Activated T-helper 1 cell treated with anti-CD3 and anti-CD28 coated beads, Interleukin-12 subunit alpha, Interleukin-12 subunit beta, Interleukin-2, Interleukin-4 antibody, amounts not matched to agents 30 ng/mL and 10 ng/mL and 1 ng/mL, durations not matched to agents 14 hours and 24 hours and 36 hours (primary cell): ENCODE results near the gene MYOD1. TPM values are rescaled to one million over a fixed set of nuclear protein-coding genes. Genes with fewer than 3 reads are reported as not detected.

Experiments
- DNase-seq: peaks from one replicate; pipeline ENCODE4 v3.0.0; 2021; ENCODE audit warnings: low spot score
- H3K27ac Mint-ChIP-seq: one replicate; pipeline ENCODE4 v1.8.0; 2021; ENCODE audit warnings: mild to moderate bottlenecking, mixed read lengths
- H3K27me3 Mint-ChIP-seq: one replicate; pipeline ENCODE4 v1.8.0; 2022; ENCODE audit warnings: mild to moderate bottlenecking, moderate library complexity, mixed read lengths; ENCODE audit not compliant: insufficient read depth
- H3K36me3 Mint-ChIP-seq: one replicate; pipeline ENCODE4 v1.8.0; 2021; ENCODE audit warnings: low read depth, mixed read lengths
- H3K4me1 Mint-ChIP-seq: one replicate; pipeline ENCODE4 v1.8.0; 2021; ENCODE audit warnings: low read depth, mixed read lengths
- H3K4me3 Mint-ChIP-seq: one replicate; pipeline ENCODE4 v1.8.0; 2021; ENCODE audit warnings: mild to moderate bottlenecking, moderate library complexity, mixed read lengths
- H3K9me3 Mint-ChIP-seq: one replicate; pipeline ENCODE4 v1.8.0; 2021; ENCODE audit warnings: mixed read lengths
- intact Hi-C: fragments of 100-400 bp; cut with micrococcal nuclease; formaldehyde crosslinking; loops from one replicate; pipeline ENCODE4 v1.15.1; 2024
- total RNA-seq: library from RNA; stranded (reverse); gene quantifications from 2 replicates; pipeline ENCODE4 v1.2.3, GENCODE V29; 2022

Gene MYOD1
- total RNA-seq, 1 donor from 2014 or later = not detected

DNA sequence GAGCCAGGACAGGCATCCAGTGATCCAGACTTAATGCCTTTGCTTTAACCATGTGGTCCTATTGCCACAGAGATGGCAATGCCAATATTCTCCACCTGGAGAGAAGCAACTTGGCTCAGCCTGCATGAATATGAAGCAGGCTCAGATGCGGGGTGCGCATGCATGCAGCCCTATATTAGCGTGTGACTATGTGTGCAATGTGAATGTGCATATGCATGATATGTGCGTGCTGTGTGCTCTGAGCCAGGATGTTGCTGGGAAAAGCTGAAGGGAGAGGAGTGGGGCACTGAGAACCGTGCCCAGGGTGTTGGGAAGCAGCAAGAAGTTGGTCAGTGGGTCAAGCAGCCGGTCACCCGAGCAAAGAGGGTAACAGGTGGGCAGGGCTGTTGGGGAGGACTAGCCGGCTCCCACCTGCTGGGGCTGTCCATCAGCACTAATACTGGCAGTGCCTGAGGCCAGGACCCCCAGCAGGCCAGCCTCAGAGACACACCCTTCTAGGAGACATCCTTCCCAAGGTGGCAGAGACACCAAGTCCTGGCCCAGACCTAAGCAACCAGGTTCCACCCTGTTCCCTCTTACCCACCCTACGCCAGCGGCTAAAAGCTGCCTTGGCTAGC lies 24.8 kb upstream of the MYOD1 start:
- Mint-ChIP-seq H3K9me3 (no peaks in the 10 kb centered on the region), H3K4me1 (no peaks in the 10 kb centered on the region), H3K4me3 (no peak overlapping the region), H3K27ac (no peak overlapping the region), H3K27me3 (peaks cover 32% of the 10 kb centered on the region), H3K36me3 (no peaks in the 10 kb centered on the region)
- DNase-seq = no peak
- intact Hi-C loops = no loop called here

DNA sequence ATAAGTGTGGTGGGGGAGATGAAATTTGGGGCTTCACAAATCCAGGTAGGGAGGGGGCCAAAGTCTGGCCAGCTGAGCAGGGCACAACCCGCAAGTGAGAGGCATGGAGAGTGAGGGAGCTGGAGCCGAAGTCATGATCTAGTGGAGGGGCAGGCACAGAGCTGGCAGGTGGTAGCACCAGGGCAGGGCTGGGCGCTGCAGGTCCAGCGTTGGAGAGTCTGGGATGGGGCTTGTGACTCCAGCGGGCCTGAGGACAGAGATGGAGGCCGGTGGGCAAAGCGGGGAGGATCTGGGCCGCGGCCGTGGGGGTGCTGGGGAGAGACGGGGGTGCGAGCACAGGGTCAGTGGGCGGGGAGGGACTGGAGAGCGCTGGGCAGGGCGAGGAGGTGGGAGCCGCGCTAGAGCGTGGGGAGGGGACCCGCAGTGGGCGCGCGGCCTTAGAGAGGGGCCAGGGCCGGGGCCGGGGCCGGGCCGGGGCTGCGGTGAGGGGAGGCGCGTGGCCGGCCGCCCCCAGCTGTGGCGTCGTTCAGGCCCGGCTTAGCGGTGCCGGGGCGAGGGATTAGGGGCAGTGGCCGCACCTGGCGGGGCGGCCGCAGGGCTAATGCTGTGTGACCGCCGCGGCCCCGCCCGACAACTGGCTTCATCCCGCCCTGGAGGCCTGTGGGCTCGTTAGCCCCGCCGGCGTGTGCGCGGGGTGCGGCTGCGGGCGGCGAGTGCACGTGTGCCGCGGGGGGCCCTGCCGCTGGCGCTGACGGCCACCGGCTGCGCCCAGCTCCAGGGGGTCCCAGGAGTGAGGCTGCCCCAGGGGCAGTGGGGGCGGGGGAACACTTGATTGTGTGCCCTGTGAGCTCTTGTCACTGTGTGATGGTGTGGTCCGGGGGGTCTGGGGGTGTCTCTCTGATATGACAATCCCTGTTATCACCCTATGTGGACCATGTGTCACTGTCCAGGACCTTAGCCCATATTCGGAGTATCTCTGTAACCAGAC lies 23.6 kb upstream of the MYOD1 start:
- Mint-ChIP-seq H3K36me3 (no peaks in the 10 kb centered on the region), H3K27me3 (peaks cover 32% of the 10 kb centered on the region), H3K9me3 (no peaks in the 10 kb centered on the region), H3K27ac (no peak overlapping the region), H3K4me1 (no peaks in the 10 kb centered on the region), H3K4me3 (no peak overlapping the region)
- no peak for DNase-seq
- intact Hi-C loops = no loop called here

DNA sequence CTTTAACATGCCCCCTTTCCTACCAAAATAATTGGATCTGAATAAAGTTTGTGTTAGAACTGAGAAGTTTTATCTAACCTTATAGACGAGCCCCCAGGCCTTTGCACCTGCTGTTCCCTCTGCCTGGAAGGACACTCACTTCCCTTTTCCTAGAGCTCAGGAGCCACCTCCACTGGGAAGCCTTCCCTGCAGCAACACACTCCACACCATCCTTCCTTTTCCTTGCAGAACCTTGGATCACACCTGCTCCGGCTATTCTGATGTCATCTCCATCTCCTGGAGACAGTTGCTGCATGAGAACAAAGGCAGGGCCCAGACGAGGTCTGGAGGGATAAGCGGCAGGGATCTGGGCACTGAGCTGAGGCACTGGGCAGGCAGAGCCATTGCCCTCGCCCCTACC lies 22.6 kb upstream of the MYOD1 start:
- Mint-ChIP-seq H3K9me3 (no peaks in the 10 kb centered on the region), H3K4me1 (no peaks in the 10 kb centered on the region), H3K27me3 (peaks cover 31% of the 10 kb centered on the region), H3K4me3 (no peak overlapping the region), H3K27ac (no peak overlapping the region), H3K36me3 (no peaks in the 10 kb centered on the region)
- intact Hi-C loops = no loop called here
- no peak for DNase-seq

DNA sequence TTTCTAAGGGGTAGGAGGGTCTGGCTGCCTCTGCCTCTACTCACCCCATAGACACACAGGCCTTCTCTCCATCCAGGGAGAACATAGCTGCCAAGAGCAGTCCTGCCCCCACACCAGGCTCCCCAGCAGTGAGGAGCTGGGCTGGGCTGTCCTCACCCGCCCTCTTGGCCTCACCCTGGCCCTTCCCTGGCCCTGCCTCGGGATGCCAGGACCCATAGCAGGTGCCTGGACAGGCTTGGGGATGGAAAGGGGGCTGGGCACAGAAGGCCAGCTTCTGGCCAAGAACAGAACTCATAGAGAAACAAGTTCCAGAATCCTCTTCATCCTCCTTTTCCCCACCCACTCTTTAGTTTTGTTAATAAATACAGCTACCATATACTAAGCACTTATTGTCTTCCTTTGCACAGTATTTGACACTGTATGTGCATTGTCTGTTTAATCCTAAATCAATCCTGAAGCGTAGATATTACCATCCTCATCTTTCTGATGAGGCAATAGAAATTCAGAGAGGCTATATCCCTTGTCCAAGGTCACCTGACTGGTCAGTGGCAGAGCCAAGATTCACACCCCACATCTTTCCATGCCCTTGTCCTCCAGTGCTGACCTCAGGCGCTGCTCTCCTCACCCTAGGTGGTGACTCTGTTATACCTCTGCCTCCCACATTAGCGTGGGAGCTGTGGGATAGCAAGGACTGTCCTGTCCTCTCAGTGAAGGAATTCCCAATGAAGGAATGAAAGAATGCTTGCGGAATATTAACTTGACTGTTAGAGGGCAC lies 22.0 kb upstream of the MYOD1 start:
- Mint-ChIP-seq H3K9me3 (no peaks in the 10 kb centered on the region), H3K27me3 (peaks cover 27% of the 10 kb centered on the region), H3K36me3 (no peaks in the 10 kb centered on the region), H3K4me1 (no peaks in the 10 kb centered on the region), H3K4me3 (no peak overlapping the region), H3K27ac (no peak overlapping the region)
- no peak for DNase-seq
- intact Hi-C loops = no loop called here

DNA sequence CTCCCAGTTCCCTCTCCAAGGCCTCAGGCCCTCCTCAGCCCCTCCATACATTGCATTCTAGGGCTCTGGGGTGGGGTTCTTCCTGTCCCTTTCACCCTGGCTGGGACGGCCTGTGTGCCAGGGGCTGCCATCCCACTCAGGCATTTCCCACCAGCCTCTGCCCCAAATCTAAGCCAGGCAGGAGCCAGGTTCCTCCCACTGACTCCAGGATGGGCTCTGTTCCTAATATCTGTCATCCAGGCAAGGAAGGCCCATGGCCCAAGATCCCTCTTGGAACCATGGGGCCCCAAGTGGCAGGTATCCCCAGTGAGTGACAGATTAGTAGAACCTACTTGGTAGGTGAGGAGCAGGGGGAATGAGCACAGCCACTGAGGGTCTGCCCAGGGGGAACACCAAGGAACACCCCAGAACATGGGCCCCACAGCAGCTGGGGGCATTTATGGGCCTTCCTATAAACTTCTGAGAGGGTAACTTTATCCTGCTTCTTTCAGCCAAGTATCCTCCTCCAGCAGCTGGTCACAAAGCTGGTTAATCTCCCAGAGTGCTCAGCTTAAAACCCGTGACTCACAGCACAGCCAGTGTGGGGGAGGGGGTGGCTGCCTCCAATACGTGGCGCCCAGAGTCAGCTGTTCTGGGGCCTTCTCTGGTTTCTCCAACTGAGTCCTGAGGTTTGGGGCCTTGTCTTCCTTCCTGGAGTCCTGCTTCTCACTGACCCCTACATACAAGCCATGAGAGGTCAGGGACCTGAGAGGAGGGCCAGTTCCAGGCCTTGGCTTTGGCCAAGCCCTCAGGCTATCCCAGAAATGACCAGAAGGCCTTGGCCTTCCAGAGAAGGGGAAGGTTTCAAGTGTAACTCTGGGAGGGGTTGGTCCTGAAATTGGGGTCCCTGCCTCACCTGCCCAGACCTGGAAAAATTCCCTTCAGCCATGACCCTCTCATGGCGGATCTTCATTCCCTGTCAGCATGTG lies 19.9 kb upstream of the MYOD1 start:
- no peak overlapping the region for H3K27ac Mint-ChIP-seq
- no peaks in the 10 kb centered on the region for H3K9me3 Mint-ChIP-seq
- no peaks in the 10 kb centered on the region for H3K36me3 Mint-ChIP-seq
- no peak overlapping the region for H3K4me3 Mint-ChIP-seq
- H3K27me3 Mint-ChIP-seq = peaks cover 20% of the 10 kb centered on the region
- H3K4me1 Mint-ChIP-seq = no peaks in the 10 kb centered on the region
- DNase-seq = no peak
- intact Hi-C loops = no loop called here

DNA sequence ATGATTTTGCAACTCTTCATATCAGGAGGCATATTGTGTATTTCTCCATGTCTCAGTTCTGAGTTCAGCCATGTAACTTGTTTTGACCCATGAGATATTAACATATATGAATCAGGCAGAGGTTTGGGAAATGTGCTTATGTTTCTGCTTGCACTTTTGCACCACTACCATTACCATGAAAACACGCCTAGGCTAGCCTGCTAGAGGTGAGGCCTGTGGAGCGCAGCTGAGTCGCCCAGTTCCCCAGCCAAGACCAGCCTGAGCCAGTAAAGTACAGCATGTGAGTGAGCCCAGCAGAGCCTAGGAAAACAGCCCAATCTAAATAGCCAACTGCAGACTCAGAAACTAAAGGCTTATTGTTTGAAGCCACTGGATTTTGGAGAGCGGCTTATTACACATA lies 18.4 kb upstream of the MYOD1 start:
- Mint-ChIP-seq H3K36me3 (no peaks in the 10 kb centered on the region), H3K9me3 (no peaks in the 10 kb centered on the region), H3K27me3 (peaks cover 12% of the 10 kb centered on the region), H3K27ac (no peak overlapping the region), H3K4me3 (no peak overlapping the region), H3K4me1 (no peaks in the 10 kb centered on the region)
- DNase-seq = no peak
- intact Hi-C loops = no loop called here

DNA sequence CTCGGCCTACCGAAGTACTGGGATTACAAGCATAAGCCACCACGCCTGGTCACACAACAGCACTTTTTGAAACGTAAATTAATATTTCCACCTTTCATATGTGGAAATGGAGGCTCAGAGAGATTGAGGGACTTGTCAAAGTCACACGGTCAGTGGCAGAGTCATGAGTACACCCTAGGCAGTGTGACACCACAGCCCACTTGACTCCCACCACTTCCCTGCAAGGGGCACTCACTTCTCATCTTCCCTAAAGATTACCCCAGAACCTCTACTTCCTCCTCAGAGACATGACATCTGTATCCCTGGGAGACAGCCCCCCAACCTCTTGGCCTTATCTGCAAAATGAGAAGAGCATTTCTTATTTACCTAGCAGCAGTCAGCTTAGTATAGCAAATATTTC lies 16.5 kb upstream of the MYOD1 start:
- no peaks in the 10 kb centered on the region for H3K4me1 Mint-ChIP-seq

DNA sequence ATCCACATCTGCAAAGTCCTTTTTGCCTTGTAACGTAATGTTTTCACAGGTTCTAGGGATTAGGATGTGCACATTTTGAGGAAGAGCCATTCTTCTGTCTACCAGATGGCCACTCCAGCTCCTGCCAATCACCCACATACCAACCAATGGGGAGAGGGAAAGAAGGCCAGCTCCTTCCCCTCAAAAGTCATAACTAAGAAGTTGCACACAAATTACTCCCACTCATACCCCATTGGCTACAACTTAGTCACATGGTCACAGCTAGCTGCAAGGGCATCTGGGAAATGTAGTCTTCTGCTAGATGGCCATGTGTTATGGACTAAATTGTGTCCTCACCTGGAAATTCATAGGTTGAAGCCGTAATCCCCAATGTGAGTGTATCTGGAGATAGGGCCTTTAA lies 15.4 kb upstream of the MYOD1 start:
- DNase-seq = no peak
- intact Hi-C loops = no loop called here
- no peak overlapping the region for H3K27ac Mint-ChIP-seq
- H3K9me3 Mint-ChIP-seq = no peaks in the 10 kb centered on the region
- H3K4me1 Mint-ChIP-seq = no peaks in the 10 kb centered on the region
- H3K36me3 Mint-ChIP-seq = no peaks in the 10 kb centered on the region
- H3K4me3 Mint-ChIP-seq = no peak overlapping the region
- H3K27me3 Mint-ChIP-seq = no peaks in the 10 kb centered on the region

More for the DNA sequence above, 16.5 kb upstream of the MYOD1 start:
- no peak overlapping the region for H3K27ac Mint-ChIP-seq
- intact Hi-C loops = no loop called here
- no peak for DNase-seq
- H3K9me3 Mint-ChIP-seq = no peaks in the 10 kb centered on the region
- H3K4me3 Mint-ChIP-seq = no peak overlapping the region
- no peaks in the 10 kb centered on the region for H3K36me3 Mint-ChIP-seq
- H3K27me3 Mint-ChIP-seq = no peaks in the 10 kb centered on the region

DNA sequence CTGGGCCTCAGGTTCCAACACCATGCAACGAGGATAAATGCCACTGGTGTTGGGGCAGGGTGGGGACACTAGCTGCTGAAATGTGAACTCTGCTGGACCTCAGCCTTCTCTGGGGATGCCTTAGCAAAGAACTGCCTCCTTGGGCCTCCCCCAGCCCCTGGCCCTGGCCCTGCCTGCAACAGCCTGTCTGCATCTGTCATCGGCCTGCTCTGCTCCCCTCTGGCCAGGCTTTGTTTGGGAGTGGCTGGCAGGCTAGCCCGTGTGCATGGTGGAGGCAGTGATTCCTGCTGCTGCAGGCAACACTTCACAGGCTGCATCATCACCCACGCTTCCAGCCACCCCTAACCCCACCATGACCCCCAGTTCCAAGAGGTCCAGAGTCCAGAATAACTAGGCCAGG lies 11.5 kb upstream of the MYOD1 start:
- no peaks in the 10 kb centered on the region for H3K9me3 Mint-ChIP-seq
- no peaks in the 10 kb centered on the region for H3K4me1 Mint-ChIP-seq
- no peaks in the 10 kb centered on the region for H3K27me3 Mint-ChIP-seq
- no peak overlapping the region for H3K27ac Mint-ChIP-seq
- no peaks in the 10 kb centered on the region for H3K36me3 Mint-ChIP-seq
- intact Hi-C loops = no loop called here
- H3K4me3 Mint-ChIP-seq = no peak overlapping the region
- DNase-seq = no peak

DNA sequence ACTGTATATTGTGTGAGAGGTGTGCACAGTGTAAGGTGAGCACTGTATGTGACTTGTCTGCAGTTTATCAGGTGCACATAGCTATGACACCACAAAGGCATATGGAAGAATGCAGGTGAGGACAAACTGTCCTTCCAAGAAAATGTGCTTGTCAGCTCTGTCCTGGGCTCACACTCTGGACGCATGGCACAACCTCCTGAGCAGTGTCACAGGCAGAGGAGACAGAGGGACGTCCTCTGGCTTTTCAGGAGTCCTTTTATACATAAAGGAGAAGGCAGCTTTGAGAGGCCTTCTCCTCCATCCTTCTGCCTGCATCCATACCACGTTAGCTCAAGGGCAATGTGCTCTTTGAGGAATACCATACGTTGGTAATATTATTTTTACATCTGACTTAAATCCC lies 7.5 kb upstream of the MYOD1 start:
- H3K27me3 Mint-ChIP-seq = peaks cover 7% of the 10 kb centered on the region
- H3K9me3 Mint-ChIP-seq = no peaks in the 10 kb centered on the region
- intact Hi-C loops = no loop called here
- no peaks in the 10 kb centered on the region for H3K36me3 Mint-ChIP-seq
- H3K4me1 Mint-ChIP-seq = no peaks in the 10 kb centered on the region
- DNase-seq = no peak
- H3K4me3 Mint-ChIP-seq = no peak overlapping the region
- H3K27ac Mint-ChIP-seq = no peak overlapping the region

DNA sequence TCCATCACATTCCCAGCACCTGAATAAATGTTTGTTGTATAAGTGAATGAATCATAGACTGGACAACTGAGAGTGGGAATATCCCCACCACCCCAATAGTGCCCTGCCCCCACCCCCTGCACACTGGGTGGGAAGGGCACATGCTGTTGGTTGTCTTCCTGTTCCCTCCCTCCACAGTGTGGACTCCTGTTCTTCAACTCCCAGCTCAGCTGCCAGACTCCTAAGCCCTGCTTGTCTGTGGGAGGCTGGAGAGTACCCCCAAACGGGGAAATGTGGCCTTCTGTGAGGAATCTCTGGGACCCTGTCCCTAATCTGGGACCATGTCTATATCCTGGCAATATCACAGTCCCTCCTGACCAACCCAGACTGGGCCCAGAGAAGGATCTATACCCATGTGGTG lies 5.5 kb upstream of the MYOD1 start:
- Mint-ChIP-seq H3K36me3 (no peaks in the 10 kb centered on the region), H3K27me3 (peaks cover 7% of the 10 kb centered on the region), H3K27ac (no peak overlapping the region), H3K9me3 (no peaks in the 10 kb centered on the region), H3K4me3 (no peak overlapping the region), H3K4me1 (no peaks in the 10 kb centered on the region)
- intact Hi-C loops = no loop called here
- no peak for DNase-seq

DNA sequence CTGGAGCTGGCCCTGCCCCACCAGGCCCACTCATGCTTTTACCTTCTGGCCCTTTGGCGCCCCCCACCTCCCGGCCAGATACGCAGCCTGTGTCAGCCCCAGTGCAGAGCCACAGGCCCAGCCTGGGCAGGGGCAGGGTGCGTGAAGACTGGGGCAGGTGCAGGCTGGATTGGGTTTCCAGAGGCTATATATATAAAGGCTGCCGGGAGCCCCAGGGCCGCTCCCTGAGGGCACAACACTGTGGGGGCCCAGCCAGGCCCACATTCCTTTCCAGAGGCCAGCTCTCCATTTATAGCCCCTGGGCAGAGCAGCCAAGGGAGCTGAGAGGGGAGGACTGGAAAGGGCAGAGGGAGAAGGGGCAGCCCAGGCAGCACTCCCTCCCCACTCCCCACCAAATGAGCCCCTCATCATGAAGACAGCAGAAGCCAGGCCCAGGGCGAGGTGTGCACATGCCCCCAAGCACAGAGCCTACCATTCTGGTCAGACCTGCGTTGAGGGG lies 5.0 kb upstream of the MYOD1 start:
- intact Hi-C loops = no loop called here
- H3K4me1 Mint-ChIP-seq = no peaks in the 10 kb centered on the region
- no peaks in the 10 kb centered on the region for H3K36me3 Mint-ChIP-seq
- no peaks in the 10 kb centered on the region for H3K9me3 Mint-ChIP-seq
- peaks cover 7% of the 10 kb centered on the region for H3K27me3 Mint-ChIP-seq
- no peak overlapping the region for H3K4me3 Mint-ChIP-seq
- no peak for DNase-seq
- H3K27ac Mint-ChIP-seq = no peak overlapping the region
